ENCODE data around the gene INHBC.
A peak's percentile ranks its signal among the peaks of the same experiment; 100 is the strongest.

INHBC gene

DNA sequence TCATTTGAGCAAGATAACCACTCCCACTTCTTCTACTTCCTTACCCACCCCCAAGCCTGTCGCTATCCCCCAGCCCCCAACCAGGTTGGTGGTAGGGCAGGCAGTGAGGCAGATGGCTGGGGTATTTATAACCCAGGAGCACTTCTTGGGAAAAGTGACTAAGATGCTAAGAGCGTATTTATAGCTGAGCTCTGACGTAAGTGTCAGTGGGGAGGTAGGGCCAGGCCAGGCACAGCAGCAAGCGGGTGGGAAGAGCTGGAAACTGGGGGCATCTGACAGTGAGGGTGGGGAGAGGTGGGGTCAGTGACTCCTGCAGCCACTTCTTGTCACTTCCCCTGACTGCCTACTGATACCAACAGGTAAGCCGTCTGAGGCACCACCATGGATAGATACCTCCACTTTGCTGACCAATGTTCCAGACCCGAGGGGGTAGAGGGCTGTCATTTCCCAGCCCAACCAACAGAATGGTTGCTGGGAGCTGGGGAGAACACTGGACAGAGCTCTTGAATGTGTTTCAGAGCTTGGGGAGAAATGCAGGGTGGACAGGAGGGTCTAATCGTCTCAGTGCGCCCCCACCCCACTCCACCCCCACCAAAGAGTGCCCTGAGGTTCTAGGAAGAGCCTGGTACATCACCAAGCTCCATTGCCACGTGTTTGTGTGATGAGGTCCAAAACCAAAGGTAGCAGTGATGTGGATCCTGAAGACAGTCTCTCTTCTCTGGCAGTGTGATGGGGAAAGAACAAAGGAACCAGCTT is 17.8 kb downstream of the INHBC start:
- H3K27ac ChIP-seq: no peak overlapping the region
- DNase-seq (ENCODE audit: low read depth, low spot score): no peak

DNA sequence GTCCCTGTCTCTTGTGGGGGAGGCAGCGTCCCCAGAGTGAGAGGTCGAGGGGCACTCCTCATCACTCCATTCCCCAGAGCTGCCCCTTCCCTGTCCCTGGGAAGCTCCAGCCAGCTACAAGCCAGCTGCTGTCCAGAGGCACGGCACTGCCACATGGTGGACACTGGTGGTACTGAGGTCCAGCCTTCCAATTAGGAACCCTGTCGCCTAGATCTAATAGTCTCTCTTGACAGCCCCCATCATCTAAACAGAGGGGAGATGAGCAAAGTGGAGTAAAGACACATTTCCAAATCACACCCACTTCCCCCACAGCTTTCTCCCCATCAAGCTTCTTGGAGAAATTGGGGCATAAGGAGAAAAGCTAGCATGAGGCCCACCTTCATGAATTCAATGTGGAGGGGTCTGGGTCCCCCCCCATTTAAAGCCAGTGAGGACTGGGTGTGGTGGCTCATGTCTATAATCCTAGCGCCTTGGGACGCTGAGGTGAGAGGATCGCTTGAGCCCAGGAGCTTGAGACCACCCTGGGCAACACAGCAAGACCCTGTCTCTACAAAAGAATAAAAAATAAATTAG is 18.4 kb downstream of the INHBC start:
- H3K27ac ChIP-seq: no peak overlapping the region
- no peak for DNase-seq (ENCODE audit: low read depth, low spot score)

DNA sequence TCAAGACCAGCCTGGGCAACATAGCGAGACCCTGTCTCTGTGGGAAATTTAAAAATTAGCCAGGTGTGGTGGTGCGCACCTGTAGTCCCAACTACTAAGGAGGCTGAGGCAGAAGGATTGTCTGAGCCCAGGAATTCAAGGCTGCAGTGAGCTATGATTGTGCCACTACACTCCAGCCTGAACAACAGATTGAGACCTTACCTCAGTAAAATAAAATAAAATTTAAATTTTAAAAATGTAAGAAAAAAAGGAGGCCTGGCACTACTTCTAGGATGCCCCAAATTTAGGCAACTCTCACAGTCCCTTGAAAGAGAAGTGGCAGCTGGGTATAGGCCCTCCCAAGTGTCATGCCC is 19.6 kb downstream of the INHBC start:
- no peak overlapping the region for H3K27ac ChIP-seq

DNA sequence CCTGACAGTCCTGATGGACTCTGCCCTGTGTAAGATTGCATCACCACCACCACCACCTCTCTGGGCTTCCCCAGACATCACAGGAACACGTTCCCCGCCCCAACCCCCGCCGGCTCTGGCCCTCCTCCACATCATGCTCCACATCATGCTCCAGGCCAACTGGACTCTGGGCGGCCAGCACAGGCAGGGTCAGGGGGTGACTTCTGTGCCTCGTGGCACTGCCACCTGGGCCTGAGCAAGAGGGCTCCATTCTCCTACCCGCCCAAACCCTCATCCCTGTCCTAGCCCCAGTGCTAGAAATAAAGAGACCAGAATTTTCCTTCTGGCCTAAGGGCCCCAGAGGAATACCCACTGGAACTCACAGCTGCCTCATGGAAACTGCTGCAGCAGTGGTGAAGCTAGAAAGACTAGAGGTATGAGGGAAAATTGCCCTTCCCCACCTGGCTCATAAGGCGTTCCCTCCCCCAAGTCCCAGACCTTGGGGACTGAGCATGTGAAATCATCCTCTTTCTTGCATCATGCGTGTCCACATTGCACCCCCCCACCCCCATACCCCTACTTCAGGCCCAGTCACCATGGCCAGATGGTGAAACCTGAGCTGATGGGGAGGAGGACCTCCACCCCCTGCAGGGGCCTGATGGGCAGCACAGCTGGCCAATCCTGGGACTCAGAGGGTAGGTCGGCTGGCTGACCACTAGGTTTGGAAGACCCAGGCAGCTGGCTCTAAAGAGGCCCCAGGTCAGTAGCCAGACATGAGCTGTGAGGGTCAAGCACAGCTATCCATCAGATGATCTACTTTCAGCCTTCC is 20.2 kb downstream of the INHBC start, which contains the start of gene INHBE:
TSS of gene INHBE (plus strand) at position 742 of the 808 bp plus-strand sequence. CDS start 230 bp downstream, outside the sequence.
- no peak for DNase-seq (ENCODE audit: low read depth, low spot score)
- H3K27ac ChIP-seq: no peak within 1 kb of the TSS

More for the DNA sequence above, 19.6 kb downstream of the INHBC start:
- DNase-seq (ENCODE audit: low read depth, low spot score): no peak

DNA sequence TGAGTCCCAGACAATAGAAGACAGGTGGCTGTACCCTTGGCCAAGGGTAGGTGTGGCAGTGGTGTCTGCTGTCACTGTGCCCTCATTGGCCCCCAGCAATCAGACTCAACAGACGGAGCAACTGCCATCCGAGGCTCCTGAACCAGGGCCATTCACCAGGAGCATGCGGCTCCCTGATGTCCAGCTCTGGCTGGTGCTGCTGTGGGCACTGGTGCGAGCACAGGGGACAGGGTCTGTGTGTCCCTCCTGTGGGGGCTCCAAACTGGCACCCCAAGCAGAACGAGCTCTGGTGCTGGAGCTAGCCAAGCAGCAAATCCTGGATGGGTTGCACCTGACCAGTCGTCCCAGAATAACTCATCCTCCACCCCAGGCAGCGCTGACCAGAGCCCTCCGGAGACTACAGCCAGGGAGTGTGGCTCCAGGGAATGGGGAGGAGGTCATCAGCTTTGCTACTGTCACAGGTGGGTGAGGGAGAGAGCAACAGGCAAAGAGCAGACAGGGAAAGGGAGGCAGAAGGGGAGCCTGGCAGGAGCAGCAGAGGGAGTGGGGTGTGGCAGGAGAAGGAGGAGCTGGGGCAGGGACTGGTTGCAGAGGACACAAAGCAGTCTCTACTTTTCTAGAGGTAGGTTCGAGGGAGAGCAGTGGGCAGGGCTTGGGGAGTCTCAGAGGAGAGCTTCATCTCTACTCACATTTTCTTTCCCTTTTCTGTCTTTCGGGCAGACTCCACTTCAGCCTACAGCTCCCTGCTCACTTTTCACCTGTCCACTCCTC is 21.0 kb downstream of the INHBC start:
- DNase-seq (ENCODE audit: low read depth, low spot score): no peak
- H3K27ac ChIP-seq: no peak overlapping the region

DNA sequence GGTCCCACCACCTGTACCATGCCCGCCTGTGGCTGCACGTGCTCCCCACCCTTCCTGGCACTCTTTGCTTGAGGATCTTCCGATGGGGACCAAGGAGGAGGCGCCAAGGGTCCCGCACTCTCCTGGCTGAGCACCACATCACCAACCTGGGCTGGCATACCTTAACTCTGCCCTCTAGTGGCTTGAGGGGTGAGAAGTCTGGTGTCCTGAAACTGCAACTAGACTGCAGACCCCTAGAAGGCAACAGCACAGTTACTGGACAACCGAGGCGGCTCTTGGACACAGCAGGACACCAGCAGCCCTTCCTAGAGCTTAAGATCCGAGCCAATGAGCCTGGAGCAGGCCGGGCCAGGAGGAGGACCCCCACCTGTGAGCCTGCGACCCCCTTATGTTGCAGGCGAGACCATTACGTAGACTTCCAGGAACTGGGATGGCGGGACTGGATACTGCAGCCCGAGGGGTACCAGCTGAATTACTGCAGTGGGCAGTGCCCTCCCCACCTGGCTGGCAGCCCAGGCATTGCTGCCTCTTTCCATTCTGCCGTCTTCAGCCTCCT is 21.6 kb downstream of the INHBC start:
- H3K27ac ChIP-seq: no peak overlapping the region
- no peak for DNase-seq (ENCODE audit: low read depth, low spot score)

DNA sequence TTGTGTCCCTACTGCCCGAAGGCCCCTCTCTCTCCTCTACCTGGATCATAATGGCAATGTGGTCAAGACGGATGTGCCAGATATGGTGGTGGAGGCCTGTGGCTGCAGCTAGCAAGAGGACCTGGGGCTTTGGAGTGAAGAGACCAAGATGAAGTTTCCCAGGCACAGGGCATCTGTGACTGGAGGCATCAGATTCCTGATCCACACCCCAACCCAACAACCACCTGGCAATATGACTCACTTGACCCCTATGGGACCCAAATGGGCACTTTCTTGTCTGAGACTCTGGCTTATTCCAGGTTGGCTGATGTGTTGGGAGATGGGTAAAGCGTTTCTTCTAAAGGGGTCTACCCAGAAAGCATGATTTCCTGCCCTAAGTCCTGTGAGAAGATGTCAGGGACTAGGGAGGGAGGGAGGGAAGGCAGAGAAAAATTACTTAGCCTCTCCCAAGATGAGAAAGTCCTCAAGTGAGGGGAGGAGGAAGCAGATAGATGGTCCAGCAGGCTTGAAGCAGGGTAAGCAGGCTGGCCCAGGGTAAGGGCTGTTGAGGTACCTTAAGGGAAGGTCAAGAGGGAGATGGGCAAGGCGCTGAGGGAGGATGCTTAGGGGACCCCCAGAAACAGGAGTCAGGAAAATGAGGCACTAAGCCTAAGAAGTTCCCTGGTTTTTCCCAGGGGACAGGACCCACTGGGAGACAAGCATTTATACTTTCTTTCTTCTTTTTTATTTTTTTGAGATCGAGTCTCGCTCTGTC is 22.3 kb downstream of the INHBC start:
- no peak for DNase-seq (ENCODE audit: low read depth, low spot score)
- H3K27ac ChIP-seq: peak overlapping the region; percentile 97

DNA sequence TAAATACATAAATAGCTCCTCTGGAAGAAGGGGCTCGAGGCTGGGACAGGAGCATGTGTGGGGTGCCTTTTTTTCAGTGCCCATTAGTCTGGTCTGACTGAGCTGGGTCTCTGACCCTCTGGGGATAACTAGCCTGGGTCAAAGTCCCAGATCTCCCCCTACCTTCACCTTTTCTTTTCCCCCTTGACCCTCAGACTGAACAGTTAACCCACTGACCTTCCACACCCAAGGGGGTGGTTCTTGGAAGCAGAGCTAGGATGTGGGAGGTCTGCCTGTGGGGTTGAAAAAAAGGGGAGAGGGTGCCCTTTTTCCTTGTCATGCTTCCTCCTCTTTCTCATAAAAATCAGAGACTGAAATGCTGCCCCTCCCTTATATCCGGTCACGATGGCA is 24.1 kb downstream of the INHBC start:
- no peak for DNase-seq (ENCODE audit: low read depth, low spot score)
- H3K27ac ChIP-seq: peak overlapping the region; percentile 97

DNA sequence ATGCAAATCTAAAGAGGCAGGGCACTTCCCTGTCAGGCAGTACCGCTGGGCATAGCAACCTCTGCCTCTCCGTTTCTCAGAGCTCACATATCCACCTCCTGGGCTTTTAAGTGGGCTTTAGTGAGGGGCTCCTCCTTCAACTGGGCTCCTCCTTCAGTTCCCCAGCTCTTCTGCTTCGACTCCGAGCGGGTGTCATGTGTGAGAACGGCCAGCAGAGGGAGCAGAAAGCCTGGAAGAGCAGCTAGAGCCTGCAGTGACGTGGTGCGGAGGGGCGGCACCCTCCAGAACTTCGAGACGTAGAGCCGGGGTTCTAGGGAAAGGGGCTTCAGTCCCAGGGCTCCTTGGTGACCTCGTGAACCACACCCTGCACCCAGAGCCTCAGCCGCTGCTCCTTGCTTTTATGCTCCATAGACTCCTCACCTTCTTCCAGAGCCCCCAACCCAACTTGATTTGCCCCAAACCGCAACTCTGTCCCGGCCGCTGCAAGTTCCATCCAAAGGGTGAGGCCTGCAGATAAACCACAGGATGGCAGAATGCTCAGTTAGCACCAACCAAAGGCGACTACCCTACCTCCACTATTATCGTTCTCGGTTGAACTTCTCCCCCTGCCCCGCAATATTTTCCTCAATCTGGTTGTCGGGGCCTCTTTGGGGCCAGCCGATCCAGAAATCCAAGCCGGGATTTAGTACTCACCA is 24.6 kb downstream of the INHBC start:
- H3K27ac ChIP-seq: peak overlapping the region; percentile 97
- peak; percentile 69 for DNase-seq (ENCODE audit: low read depth, low spot score)

DNA sequence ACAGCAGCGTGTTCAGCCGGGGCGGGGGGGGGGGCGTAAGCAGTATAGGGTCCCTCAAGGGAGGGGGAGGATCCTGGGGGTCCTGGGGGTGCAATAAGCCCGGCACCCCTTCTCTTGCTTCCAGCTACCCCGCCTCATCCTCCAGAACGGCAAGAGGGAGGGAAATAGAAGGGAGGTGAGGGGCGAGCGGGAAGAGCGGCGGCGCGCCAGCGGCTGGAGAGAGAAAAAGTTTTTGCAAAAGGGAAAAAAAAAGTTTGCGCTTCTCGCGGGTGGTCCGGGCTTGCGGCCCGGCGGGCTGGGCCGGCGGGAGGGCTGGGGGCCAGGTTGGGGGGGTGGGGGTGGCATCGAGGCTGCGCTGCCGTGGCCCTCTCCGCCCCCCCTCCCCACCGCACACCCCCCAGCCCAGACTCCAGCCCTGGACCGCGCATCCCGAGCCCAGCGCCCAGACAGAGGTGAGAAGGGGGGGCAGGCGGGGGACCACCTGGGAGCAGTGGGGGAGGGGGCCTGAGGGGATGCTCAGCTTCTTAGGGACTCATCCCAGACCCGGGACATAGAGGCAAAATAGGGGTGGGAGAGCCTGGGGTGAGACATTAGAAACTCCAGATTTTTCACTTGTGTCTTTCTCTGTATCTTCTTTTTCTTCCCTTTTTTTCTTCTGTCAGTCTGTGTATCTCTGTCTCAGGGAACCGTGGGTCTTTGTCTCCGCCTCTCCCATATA is 25.3 kb downstream of the INHBC start, which contains the start of gene GLI1:
TSS of gene GLI1 (plus strand) at position 36 of the 718 bp plus-strand sequence. CDS start 3,907 bp downstream, outside the sequence.
- H3K27ac ChIP-seq: peak within 1 kb of the TSS; percentile 97
- no peak for DNase-seq (ENCODE audit: low read depth, low spot score)

DNA sequence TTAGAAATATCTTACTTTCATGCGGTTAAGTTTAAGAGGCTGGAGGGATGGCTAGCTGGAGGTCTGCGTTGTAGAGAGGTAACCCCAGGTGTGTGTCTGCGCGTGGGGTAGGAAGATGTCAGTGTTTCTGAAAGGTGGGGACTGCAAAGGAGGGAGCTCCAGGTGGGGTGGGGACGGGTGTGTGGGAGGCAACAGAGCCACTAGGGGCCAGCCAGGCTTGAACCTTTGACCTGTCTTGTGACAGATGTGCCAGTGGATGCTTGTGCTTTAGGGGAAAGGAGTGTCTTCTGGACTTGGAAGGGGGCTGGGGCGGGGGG is 25.8 kb downstream of the INHBC start:
- DNase-seq (ENCODE audit: low read depth, low spot score): no peak
- H3K27ac ChIP-seq: no peak overlapping the region

DNA sequence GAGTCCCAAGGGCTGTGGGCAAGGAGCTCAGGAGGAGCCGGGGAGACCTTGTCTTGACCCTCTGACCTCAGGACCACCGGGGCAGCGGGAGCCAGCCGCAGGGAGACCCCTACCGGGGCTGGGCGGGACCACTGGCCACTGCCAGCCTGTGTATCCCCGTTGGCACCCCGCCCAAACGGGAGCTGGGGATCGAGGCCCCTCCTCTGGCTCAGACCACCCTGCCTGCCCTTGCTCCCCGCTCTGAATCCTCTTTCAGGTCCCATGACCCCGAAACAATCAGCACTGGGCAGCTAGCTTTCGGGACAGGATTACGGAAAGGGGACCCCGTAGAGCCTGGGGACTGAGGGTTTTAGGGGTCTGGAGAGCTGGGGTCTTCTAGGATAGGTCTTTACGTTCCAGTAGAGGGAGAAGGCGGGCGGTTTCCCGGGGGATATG is 26.3 kb downstream of the INHBC start:
- no peak for DNase-seq (ENCODE audit: low read depth, low spot score)
- H3K27ac ChIP-seq: no peak overlapping the region

DNA sequence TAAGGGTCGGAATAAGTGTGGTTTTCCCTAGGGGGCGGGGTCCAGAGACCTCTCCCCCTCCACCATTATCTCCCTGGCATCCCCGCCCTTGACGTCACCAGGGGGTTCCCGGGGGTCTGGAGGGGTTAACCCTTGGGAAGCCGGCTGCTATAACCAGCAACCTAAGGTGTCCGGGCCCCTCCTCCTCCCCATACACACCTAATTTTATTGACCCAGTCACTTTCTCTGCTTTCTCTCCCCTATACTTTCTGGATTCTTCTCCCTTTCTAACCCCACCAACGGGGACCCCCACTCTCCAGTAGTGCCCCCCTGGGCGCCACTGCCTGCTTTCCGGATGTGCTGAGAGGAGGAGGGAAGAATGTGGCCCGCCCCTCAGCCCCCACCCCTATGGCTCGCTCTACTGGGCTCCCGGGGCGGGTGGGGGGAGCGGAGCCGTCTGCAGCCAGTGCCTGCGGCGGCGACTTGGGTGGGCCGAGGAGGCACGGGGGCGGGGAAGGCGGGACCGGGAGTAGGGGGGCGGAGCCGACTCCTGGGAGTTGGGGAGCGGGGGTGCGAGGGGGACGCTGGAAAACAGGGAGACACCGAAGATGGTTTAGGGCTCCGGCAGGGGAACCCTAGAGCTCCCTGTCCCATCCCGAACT is 26.8 kb downstream of the INHBC start:
- peak overlapping the region; percentile 63 for H3K27ac ChIP-seq
- no peak for DNase-seq (ENCODE audit: low read depth, low spot score)

DNA sequence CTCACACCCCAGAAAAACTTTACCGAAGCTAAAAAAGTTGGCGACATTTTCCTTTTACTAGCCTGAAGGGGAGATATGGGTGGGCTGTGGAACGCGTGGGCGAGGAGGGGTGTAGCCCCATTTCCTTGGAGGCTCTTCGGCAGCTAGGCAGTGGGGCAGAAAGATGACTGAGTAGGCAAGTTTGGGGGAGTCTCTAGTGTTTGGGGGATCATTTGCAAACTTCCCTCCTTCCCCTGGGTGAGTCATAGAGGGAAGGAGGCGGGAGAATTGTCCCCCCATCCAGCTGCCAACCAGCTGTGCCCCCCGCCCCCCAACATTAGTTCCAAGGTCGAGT is 27.3 kb downstream of the INHBC start:
- peak overlapping the region; percentile 63 for H3K27ac ChIP-seq
- DNase-seq (ENCODE audit: low read depth, low spot score): no peak

DNA sequence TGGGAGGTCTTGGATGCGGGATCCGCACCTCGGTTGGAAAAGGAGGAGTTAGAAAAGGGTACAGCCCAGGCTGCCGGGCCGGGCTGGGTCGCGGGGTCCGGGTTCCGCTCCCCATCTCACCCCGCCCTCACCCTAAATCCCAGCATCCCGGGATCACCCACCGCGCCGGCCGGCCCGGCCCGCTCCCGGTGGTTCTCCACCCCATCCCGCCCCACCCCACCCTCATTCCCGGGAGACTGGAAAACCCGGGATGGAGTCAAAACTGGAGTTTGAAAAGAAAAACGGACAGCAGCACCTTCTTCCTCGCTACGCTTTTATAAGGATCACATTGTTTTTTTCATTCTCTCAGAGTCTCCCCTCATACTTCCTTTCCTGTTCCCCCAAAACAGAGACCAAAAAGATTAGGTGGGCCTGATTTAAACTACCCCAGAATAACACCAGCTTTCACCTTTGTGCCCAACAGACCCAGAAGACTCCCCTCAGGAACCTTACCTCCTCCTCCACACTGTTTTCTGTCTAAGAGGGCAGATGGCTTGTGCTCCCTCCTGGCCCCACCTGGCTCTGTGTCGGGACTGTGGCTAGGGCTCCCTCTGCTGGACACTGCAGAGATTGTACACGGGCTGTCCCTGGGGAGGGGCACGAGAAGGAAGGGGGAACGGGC is 27.8 kb downstream of the INHBC start:
- DNase-seq (ENCODE audit: low read depth, low spot score): peak; percentile 29
- H3K27ac ChIP-seq: peak overlapping the region; percentile 63

DNA sequence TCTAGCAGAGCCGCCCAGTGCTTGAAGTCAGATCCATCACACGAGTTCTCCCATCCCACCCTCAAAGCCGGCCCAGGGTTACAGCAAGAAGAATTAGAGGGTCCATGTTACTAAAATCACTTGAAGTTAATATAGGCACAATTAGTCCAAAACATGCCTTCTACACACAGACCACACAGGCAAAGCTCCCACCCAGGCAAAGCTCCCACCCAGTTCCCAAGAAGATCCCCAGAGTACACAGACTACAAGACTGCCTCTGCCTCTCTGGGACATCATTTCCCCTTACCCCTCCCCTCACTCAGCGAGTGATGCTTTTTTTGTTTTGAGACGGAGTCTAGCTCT is 28.3 kb downstream of the INHBC start:
- peak overlapping the region; percentile 63 for H3K27ac ChIP-seq
- DNase-seq (ENCODE audit: low read depth, low spot score): no peak

DNA sequence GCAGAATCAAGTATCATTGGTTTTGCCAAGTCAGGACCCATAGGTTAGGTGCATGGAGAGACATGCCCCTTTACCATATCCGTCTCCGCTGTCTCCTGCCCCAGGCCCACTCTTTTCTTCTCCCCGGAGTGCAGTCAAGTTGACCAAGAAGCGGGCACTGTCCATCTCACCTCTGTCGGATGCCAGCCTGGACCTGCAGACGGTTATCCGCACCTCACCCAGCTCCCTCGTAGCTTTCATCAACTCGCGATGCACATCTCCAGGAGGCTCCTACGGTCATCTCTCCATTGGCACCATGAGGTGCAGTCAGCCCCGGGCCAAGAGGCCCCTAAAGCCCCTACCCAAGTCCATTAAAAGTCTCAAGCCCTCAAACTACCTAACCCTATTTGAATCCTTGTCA is 30.0 kb downstream of the INHBC start:
- no peak overlapping the region for H3K27ac ChIP-seq
- DNase-seq (ENCODE audit: low read depth, low spot score): no peak

Data from epithelial cell of prostate (primary cell).